Middle frontal gyrus (tissue), 1 donor: ENCODE results near the gene ATP6V0E1.

Experiments
- DNase-seq: peaks from one replicate; pipeline ENCODE4 v3.0.0-alpha.2; 2015; ENCODE audit warnings: low spot score; ENCODE audit errors: extremely low spot score

The ATP6V0E1 gene

DNA sequence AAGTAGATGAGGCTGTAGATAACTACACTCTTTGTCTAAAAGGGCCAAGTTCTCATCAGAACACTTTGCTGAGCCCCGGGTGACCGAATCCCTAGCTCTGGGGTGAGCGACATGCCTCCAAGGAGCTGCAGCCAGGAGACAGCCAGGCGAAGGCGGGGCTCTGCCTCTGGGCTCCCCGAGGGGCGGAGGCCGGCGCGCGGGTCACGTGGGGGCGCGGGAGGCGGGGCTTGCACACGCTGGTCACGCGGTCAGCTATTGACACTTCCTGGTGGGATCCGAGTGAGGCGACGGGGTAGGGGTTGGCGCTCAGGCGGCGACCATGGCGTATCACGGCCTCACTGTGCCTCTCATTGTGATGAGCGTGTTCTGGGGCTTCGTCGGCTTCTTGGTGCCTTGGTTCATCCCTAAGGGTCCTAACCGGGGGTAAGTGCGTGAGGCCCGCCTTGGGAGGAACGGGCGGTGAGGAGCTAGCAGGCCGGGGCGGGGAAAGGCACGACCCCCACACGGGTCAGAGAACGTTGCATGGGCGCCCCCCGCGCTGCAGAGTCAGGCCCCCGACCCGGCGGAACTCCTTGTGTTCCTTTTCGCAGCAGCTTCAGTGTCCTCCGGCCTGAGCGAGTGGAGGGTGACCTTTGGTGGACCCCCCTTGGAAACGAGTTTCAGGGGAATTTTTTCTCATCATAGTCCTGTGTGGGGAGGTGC lies at the start of gene ATP6V0E1:
TSS of gene ATP6V0E1 (plus strand) at position 230 of the 702 bp plus-strand sequence. CDS start at position 320, 90 bp downstream.
- peak; percentile 88 for DNase-seq

DNA sequence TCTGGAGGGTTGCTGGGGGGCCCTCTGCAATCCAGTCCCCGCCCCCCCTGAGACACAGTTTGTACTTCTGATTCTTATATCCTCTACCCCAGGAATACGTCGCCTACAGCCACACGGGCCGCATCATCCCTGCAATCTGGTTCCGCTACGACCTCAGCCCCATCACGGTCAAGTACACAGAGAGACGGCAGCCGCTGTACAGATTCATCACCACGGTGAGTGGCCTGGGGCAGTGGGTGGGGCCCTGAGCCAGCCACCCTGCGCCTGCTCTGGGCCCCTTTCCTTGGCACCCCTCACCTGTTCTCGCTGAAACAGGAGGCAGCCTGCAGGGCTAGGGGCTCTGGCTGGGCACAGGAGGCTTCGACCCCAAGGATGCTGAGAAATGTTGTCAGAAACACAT lies 48.5 kb upstream of the ATP6V0E1 start:
- no peak for DNase-seq

- DNase-seq = no peak
Measured at GRCh38 chr5:172936401-172936800, 47.2 kb upstream of the ATP6V0E1 start.

GRCh38 chr5:172939071-172939470 lies 44.5 kb upstream of the ATP6V0E1 start:
- DNase-seq = no peak

GRCh38 chr5:172939611-172940267 lies 43.8 kb upstream of the ATP6V0E1 start:
- peak; percentile 11 for DNase-seq

- DNase-seq = no peak
Measured at GRCh38 chr5:172940268-172941066, 43.1 kb upstream of the ATP6V0E1 start.

GRCh38 chr5:172941067-172941516 lies 42.5 kb upstream of the ATP6V0E1 start:
- DNase-seq = no peak

DNA sequence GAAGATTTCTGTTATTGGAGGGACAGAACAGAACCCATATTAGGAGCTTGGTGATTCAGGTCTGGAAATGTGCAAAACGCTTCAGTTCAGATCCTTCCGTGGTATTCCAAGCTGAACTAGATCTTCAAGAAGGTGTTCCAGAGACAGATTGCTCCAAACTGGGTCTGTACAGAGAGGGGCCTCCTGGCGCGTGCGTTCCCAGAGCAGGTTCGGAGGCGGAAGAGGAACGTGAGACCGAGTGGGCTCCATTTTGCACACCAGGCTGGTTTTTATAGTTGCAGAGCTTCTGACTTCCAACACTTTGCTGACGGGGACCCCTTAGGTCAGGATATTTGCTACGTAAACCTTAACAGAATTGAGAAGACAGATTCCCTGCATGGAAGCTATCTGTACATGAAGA lies 41.0 kb upstream of the ATP6V0E1 start:
- DNase-seq = no peak

DNA sequence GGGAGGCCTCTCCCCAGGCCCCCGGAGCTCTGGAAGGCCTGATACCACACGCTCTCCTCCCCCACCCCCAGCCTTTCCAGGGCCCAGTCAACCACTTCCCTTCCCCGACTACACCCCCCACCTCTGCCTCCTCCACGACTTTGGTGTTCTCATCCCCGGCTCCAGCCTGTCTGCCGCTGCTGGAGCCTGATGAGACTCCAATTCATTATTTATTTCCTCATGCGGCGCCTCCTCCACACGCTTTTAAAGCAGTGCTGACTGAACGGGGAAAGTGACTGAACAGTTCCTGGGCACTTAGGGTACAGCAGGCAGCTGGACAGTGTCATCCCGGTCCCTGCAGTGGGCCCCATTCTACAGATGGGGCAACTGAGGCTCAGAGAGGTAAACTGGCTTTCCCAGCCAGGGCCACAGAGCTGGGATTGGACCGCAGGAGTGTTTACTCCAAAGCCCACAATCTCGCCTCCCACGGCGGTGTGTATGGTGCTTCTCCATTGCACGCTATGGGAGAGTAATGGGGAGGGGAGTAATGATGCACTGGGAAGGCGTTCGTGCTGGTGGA lies 40.2 kb upstream of the ATP6V0E1 start:
- DNase-seq = no peak

- DNase-seq = no peak
Measured at GRCh38 chr5:172943906-172944305, 39.7 kb upstream of the ATP6V0E1 start.

DNA sequence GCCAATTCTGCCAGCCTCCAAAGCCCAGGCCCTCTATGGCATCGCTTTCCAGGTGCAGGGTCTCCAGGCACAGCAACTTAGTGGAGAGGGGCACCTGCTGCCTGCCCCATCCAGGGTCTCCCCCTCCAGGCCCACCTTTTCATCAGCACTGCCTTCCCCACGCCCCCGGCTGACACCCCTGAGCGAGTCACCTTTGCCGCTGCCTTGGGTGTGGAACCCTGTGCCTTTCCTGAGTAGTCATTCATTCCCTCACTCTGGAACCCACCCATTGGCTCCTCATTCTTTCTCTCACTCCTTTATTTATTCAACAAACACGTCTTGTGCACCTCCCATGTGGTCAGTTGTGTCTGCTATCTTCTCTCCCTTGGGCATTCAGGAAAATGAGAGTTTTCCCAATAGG lies 38.8 kb upstream of the ATP6V0E1 start:
- DNase-seq = no peak

DNA sequence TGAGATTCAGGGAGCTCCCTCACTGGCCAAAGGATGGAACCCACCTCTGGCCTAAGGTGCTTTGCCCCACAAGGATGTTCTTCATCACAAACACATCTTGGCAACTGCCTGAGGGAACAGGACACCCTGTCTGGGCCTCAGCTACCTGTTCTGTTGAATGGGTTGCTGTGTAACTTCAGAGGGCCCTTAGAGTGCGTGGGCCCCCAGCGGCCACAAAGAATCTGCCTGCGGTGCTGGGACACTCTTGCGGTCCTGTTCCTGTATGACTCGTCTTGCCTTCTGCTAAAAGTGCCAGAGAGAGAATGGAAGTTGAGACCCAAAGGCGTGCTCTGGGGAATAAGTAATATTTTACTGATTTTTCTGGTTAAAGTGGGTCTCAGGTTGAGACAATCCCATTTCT lies 38.4 kb upstream of the ATP6V0E1 start:
- no peak for DNase-seq

DNA sequence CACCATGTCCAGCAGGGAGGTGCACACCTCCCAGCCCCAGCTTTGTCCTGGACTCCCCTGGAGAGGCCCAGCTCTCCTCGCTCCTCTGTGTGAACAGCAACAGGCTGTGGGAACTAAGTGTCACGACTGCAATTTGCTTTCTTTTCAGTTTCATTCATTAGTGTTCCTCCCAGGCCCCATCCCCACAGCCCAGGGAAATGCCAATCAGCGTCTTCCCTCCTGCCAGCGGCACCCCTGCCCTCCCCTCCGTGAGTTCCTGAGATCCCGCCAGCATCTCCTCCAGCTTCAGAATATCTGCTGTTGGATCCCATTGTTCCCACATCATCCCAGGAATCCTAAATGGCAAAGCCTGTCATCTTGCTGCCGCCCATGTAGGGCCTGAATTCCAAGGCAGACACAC lies 37.4 kb upstream of the ATP6V0E1 start:
- DNase-seq = no peak

- DNase-seq = no peak
Measured at GRCh38 chr5:172949426-172949825, 34.1 kb upstream of the ATP6V0E1 start.

DNA sequence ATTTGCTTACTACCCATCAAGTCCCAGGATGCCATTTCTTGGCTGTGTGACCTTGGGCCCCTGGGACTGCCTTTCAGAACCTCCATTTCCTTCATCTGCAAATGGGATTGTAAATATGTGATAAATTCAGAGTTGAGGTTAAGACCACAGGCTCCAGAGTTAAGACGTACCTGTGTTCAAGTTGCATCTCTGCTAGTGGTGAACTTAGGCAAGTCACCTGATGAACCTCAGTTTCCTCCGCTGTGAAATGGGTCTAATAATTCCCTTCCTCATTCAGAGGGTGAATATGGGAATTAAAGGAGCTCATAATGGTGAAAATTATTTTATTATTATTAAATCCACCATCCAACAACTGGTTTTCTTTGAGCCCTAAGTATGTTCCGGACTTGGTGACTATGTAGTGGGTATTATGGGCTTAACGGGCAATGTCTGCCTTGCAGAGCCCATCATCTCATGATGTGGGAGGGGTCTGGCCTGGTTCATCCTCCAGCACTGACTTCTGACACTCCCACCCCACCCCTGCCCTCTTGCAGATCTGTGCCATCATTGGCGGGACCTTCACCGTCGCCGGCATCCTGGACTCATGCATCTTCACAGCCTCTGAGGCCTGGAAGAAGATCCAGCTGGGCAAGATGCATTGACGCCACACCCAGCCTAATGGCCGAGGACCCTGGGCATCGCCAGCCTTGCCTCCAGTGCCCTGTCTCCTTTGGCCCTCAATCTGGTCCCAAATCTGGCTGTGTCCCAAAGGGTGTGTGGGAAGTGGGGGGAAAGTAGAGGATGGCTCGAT lies 33.2 kb upstream of the ATP6V0E1 start:
- no peak for DNase-seq

DNA sequence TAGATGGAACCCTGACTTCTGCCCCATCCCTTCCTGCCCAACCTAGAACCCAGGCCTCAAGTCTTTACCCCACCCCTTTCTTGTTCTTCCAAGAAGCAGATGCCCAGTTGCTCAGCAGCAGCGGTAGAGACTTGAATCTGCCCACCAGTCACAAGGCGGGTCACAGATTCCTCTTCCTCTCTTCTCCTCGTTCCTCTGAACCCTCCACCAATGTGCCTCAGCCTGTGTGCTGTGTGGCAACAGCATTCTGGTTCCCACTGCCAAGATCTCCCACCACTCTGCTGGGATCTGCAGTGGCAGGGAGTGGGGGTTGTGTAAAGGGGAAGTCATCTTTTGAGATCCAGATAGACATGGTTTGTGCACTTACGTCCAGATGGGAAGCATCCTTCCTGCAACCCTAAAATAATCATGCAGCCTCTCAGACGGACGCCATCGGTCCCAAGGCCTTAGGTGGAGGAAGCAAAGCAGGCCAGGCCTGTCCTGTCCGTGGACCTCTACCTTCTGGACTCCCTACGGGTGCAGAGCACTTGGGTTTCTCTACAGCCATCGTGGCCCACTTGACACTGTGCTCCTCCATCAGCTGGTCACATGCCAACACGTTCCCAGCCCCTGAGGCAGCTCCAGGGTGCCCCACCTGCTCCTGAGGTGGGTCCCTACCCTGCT lies 32.1 kb upstream of the ATP6V0E1 start:
- DNase-seq = no peak

DNA sequence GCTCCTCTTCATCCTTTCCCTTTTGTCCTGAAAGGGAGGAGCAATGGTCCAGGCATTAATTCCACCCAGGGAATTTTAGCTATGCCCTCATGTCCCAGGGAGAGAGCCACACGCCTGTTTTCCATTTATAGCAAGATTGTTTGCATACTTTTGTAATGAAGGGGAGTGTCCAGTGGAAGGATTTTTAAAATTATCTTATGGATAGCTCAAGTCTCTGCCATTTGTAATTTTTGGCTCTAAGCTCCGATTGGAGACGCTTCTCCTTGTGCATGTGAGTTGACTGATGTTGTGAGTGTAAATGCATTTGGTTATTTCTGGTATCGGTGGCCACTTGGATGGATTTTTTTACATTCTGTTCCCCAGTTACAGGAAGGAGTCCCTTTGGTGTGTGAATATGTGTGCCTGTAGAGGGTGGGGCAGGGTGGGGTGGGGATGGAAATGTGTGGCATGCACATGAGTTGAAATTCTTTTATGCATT lies 31.5 kb upstream of the ATP6V0E1 start:
- DNase-seq = no peak

- DNase-seq = no peak
Measured at GRCh38 chr5:172953776-172954675, 29.5 kb upstream of the ATP6V0E1 start.

DNA sequence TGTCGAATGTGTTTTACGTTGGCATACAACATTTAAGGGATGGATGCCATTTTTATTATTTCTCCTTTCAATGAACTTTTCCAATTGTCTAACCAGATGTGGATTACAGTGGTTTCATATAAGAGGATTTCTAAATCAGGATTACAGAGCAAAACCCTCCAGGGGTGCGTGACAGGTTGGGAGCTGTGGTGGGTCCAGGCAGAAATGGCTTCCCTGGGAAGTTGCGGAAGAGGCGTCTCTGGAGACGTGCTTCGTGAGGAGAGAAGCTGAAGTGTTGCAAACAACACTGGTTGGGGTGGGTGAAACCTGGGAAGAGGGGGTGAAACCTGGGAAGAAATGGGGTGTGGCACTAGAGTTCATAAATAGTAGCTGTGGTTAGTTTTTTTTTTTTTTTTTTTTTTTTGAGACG lies 28.8 kb upstream of the ATP6V0E1 start:
- no peak for DNase-seq
